Gastroesophageal sphincter (tissue), 4 donors: ENCODE measurements around the gene ANKRD55. TPM values are rescaled to one million over a fixed set of nuclear protein-coding genes. Genes with fewer than 3 reads are reported as not detected.

Experiments
- ATAC-seq: fragments of 150-250 bp; one replicate; pipeline ENCODE4 v1.9.1; 2016; ENCODE audit warnings: mild to moderate bottlenecking, moderate library complexity
- H3K27ac ChIP-seq, 4 donors: fragments of 200-600 bp; sonication (generic) in 3 of 4; 1 replicate in 3 of 4; 2 replicates in 1 of 4; pipeline ENCODE4 v1.5.1; 2016 to 2019
- H3K27me3 ChIP-seq: fragments of 200-600 bp; sonication (generic); one replicate; pipeline ENCODE4 v1.5.1; 2019
- H3K36me3 ChIP-seq, 2 donors: fragments of 200-600 bp; sonication (generic); one replicate each; pipeline ENCODE4 v1.5.1; 2019; ENCODE audit warnings: control low read depth in 1 of 2
- H3K4me1 ChIP-seq, 3 donors: fragments of 200-600 bp; sonication (generic); 1 replicate in 2 of 3; 2 replicates in 1 of 3; pipeline ENCODE4 v1.5.1; 2016 to 2019; ENCODE audit warnings: control low read depth in 2 of 3
- H3K4me3 ChIP-seq, 2 donors: fragments of 200-600 bp; sonication (generic); one replicate each; pipeline ENCODE4 v1.5.1; 2019; ENCODE audit warnings: mild to moderate bottlenecking in 1 of 2, moderate library complexity in 1 of 2
- H3K9me3 ChIP-seq, 3 donors: fragments of 200-600 bp; sonication (generic); one replicate each; pipeline ENCODE4 v1.5.1; 2017 to 2019; ENCODE audit warnings: control low read depth in 2 of 3
- CTCF ChIP-seq, 4 experiments: fragments of 200-600 bp in 2 of 4; fragments of 450-650 bp in 2 of 4; sonication (generic) in 1 of 4; IDR thresholded peaks; one replicate each; pipeline ENCODE4 v1.5.1; 2017 to 2019; ENCODE audit warnings: antibody characterized with exemption in 4 of 4, mild to moderate bottlenecking in 2 of 4, moderate library complexity in 2 of 4
- EP300 ChIP-seq: sonication (generic); formaldehyde crosslinking; IDR thresholded peaks from one replicate; pipeline ENCODE4 v1.6.1; 2017; ENCODE audit warnings: antibody characterized with exemption, mild to moderate bottlenecking
- POLR2A ChIP-seq, 2 donors: fragments of 450-650 bp; IDR thresholded peaks; one replicate each; pipeline ENCODE4 v1.6.1; 2017; ENCODE audit warnings: antibody characterized with exemption in 2 of 2, mild to moderate bottlenecking in 2 of 2, moderate library complexity in 1 of 2
- POLR2AphosphoS5 ChIP-seq: sonication (generic); formaldehyde crosslinking; IDR thresholded peaks from one replicate; pipeline ENCODE4 v1.6.1; 2017; ENCODE audit warnings: antibody characterized with exemption
- WGBS, 2 donors: methylation state at CpG; one replicate each; pipeline ENCODE4 v1.1.5; 2018; ENCODE audit warnings: low coverage in 1 of 2; 5-methylcytosine and 5-hydroxymethylcytosine counted together
- small RNA-seq, 4 donors: library from RNA; depleted of rRNA; stranded (forward); fragments of <200 nt; gene quantifications; one replicate each; pipeline ENCODE3, GENCODE V24; 2016
- total RNA-seq, 4 donors: library from RNA; depleted of rRNA; stranded (reverse); fragments of >200 nt; gene quantifications; one replicate each; pipeline ENCODE4 v1.1.0, GENCODE V29; 2016

Gene ANKRD55
- total RNA-seq, 4 donors from 2014 or later = 0.27 TPM; not detected in 3

DNA sequence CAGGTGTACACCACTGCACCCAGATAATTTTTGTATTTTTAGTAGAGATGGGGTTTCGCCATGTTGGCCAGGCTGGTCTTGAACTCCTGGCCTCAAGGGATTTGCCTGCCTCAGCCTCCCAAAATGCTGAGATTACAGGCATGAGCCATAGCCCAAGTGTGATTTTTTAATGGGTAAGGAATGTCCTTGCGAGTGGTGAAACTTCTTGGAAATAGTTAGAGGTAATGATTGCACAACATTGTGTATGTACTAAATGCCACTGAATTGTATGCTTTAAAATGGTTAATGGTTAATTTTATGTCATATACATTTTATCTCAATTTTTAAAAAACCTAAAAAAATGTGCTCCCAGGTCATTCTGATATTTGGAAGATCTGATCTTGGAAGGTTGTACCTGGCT, 178.5 kb downstream of the ANKRD55 start:
- H3K36me3 ChIP-seq = no peaks in the 10 kb centered on the region
- no peak for TF ChIP-seq POLR2A (IDR thresholded peaks at IDR 0.05)
- TF ChIP-seq EP300 = no peak
- no peak for TF ChIP-seq CTCF (IDR thresholded peaks at IDR 0.05)
- no peak for TF ChIP-seq POLR2AphosphoS5
- WGBS, 2 donors = 89 to 100% methylated on average over 1 to 2 of the region's 2 CpGs

GRCh38 chr5:56053363-56053762, 179.8 kb downstream of the ANKRD55 start:
- no peak overlapping the region for H3K4me3 ChIP-seq
- peaks cover 0 to 11% (median 0%) of the 10 kb centered on the region in 3 donors for H3K9me3 ChIP-seq
- H3K27me3 ChIP-seq = no peaks in the 10 kb centered on the region
- WGBS, 2 donors = 91 to 100% methylated on average over 1 to 4 of the region's 4 CpGs
- ATAC-seq = no peak
- H3K36me3 ChIP-seq = no peaks in the 10 kb centered on the region
- no peak overlapping the region for H3K27ac ChIP-seq
- H3K4me1 ChIP-seq = peaks cover 0 to 10% (median 9%) of the 10 kb centered on the region in 3 donors
- TF ChIP-seq CTCF (IDR thresholded peaks at IDR 0.05) (no peak), POLR2A (IDR thresholded peaks at IDR 0.05) (no peak), EP300 (no peak), POLR2AphosphoS5 (no peak)

More for the DNA sequence above, 178.5 kb downstream of the ANKRD55 start:
- Histone ChIP-seq H3K9me3 (peaks cover 0 to 11% (median 0%) of the 10 kb centered on the region in 3 donors), H3K4me1 (peaks cover 0 to 20% (median 14%) of the 10 kb centered on the region in 3 donors), H3K27me3 (no peaks in the 10 kb centered on the region), H3K27ac (no peak overlapping the region), H3K4me3 (no peak overlapping the region)
- no peak for ATAC-seq

DNA sequence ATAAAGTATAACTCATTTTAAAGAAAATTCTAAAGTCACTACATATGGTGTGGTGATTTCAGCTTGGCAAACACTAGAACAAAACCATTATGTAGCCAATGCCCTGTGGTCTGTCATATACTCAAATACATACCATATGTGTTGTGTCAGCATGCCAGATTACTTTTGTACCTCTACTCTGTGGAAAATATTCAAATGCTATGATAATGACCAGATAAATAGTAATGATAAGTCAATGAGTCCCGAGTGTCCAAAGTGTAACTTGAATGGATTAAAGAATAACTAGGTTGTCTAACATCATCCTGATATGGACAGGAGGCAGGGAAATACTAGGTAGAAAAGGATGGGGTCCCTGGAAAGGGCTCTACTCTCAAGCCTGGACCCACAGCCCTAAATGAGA, 180.4 kb downstream of the ANKRD55 start:
- TF ChIP-seq POLR2AphosphoS5 (no peak), CTCF (IDR thresholded peaks at IDR 0.05) (no peak), EP300 (no peak), POLR2A (IDR thresholded peaks at IDR 0.05) (no peak)
- H3K36me3 ChIP-seq = no peaks in the 10 kb centered on the region
- no peak overlapping the region for H3K27ac ChIP-seq
- 82% methylated on average over 1 of the region's 1 CpG; no CpG with 5 or more reads in 1 of the 2 donors for WGBS, 2 donors
- no peak overlapping the region for H3K4me3 ChIP-seq
- peaks cover 0 to 11% (median 0%) of the 10 kb centered on the region in 3 donors for H3K9me3 ChIP-seq
- ATAC-seq = no peak
- H3K4me1 ChIP-seq = peaks cover 0 to 3% (median 2%) of the 10 kb centered on the region in 3 donors
- H3K27me3 ChIP-seq = no peaks in the 10 kb centered on the region

DNA sequence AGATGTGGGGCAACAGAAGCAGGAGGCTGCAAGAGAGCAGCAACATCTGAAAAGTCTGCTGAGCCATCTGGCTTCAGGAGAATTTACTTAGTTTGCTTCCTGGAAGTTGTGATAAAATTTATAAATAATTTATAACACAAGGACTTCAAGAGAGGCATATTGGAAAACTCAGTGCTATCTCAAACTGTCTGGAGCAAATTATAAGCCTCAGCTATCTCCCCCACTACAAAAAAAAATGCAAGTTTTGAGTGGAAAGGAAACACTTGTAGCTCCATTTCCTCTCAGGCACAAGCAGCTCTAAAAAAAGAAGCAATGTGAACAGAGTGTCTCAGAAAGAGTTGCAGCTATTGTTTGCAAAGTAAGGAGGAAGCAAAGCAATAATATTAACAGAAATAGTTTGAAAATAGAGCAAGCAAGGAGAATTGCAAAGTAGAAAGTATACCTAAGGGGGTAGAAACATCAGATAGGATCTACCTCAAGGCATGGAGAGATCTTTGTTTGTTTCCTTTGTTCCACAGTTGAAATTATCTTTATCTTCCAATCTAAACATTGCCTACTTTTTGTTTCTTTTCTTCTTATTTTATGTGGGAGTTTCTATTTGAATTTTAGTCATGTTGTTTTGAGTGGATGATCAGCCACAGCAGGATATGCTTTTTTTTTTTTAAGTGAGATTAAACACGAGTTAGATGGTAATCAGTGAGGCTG, 182.4 kb downstream of the ANKRD55 start:
- TF ChIP-seq POLR2AphosphoS5 (no peak), CTCF (IDR thresholded peaks at IDR 0.05) (no peak), EP300 (no peak), POLR2A (IDR thresholded peaks at IDR 0.05) (no peak)
- H3K4me1 ChIP-seq = no peaks in the 10 kb centered on the region
- no peaks in the 10 kb centered on the region for H3K27me3 ChIP-seq
- H3K9me3 ChIP-seq = peaks cover 0 to 13% (median 0%) of the 10 kb centered on the region in 3 donors
- no peak for ATAC-seq
- no peaks in the 10 kb centered on the region for H3K36me3 ChIP-seq
- 13 to 15% methylated on average over 1 of the region's 1 CpG for WGBS, 2 donors
- peak overlapping the region in 2 of 4 donors; percentile 0 to 19 for H3K27ac ChIP-seq
- H3K4me3 ChIP-seq = no peak overlapping the region

Small RNA genes lying within 50 kb of the gene (small RNA-seq; reads per million reads assigned to genes)
- gene RNA5SP184 = 0 to 0.27 (median 0.19) reads per million in 4 donors
- gene RNA5SP185 = 0 to 0.27 (median 0.25) reads per million in 4 donors
- 0 reads per million in 4 donors for gene RNU6-299P

Other genes starting within 250 kb of the ANKRD55 start
- 100 to 1,000 TPM; 351 to 761 (median 435) TPM for gene IL6ST, start 238.4 kb downstream of the ANKRD55 start, total RNA-seq